ENCODE data around the gene NAA80. TPM values are rescaled to one million over a fixed set of nuclear protein-coding genes. Genes with fewer than 3 reads are reported as not detected.

The NAA80 gene
- total RNA-seq, 1 donor from 2014 or later: 38.8 TPM

GRCh38 chr3:50261505-50261904, 37.7 kb downstream of the NAA80 start:
- peak overlapping the region; percentile 97 to 99 for H3K27ac ChIP-seq
- peaks cover 23 to 25% of the 10 kb centered on the region in 2 donors for H3K36me3 ChIP-seq
- no peak for TF ChIP-seq CTCF (IDR thresholded peaks at IDR 0.05)
- H3K4me3 ChIP-seq: peak overlapping the region in 1 of 2 donors; percentile 70
- H3K9me3 ChIP-seq: no peaks in the 10 kb centered on the region
- DNase-seq (ENCODE audit: low spot score in 2 of 2): no peak
- intact Hi-C loops (cut with DNase I): loop anchor here (2.0 kb wide), 1 partner anchor 67 kb away; the partner anchor contains the start of gene TUSC2
- H3K27me3 ChIP-seq: no peaks in the 10 kb centered on the region
- H3K4me1 ChIP-seq: peaks cover 28 to 45% of the 10 kb centered on the region in 2 donors

- peaks cover 28 to 30% of the 10 kb centered on the region in 2 donors for H3K36me3 ChIP-seq
- H3K27ac ChIP-seq: peak overlapping the region; percentile 97 to 99
- DNase-seq (ENCODE audit: low spot score in 2 of 2): no peak
- peaks cover 23 to 40% of the 10 kb centered on the region in 2 donors for H3K4me1 ChIP-seq
- no peaks in the 10 kb centered on the region for H3K27me3 ChIP-seq
- intact Hi-C loops (cut with DNase I): loop anchor here (1.0 to 2.0 kb wide), 2 partner anchors 12 to 68 kb away; partner anchors contain the start of gene TUSC2
- TF ChIP-seq CTCF (IDR thresholded peaks at IDR 0.05): no peak
- H3K9me3 ChIP-seq: no peaks in the 10 kb centered on the region
- peak overlapping the region; percentile 55 to 70 for H3K4me3 ChIP-seq
Observed at GRCh38 chr3:50260942-50261441, 38.2 kb downstream of the NAA80 start.

- peak overlapping the region; percentile 97 to 99 for H3K27ac ChIP-seq
- DNase-seq (ENCODE audit: low spot score in 2 of 2): peak; percentile 72 to 96
- intact Hi-C loops (cut with DNase I): loop anchor here (1.0 to 2.0 kb wide), 2 partner anchors 13 to 69 kb away; partner anchors contain the start of gene TUSC2
- H3K4me3 ChIP-seq: peak overlapping the region; percentile 55 to 70
- no peaks in the 10 kb centered on the region for H3K27me3 ChIP-seq
- peaks cover 33 to 37% of the 10 kb centered on the region in 2 donors for H3K36me3 ChIP-seq
- peak; percentile 96 to 100 (median 99) for TF ChIP-seq CTCF (IDR thresholded peaks at IDR 0.05)
- H3K4me1 ChIP-seq: peaks cover 19 to 36% of the 10 kb centered on the region in 2 donors
- H3K9me3 ChIP-seq: no peaks in the 10 kb centered on the region
Observed at GRCh38 chr3:50260027-50260941, 38.9 kb downstream of the NAA80 start.

GRCh38 chr3:50259432-50260026, 39.7 kb downstream of the NAA80 start:
- no peak for DNase-seq (ENCODE audit: low spot score in 2 of 2)
- peak overlapping the region; percentile 97 to 99 for H3K27ac ChIP-seq
- intact Hi-C loops (cut with DNase I): loop anchor here (1.0 to 2.0 kb wide), 2 partner anchors 14 to 69 kb away; partner anchors contain the start of gene TUSC2
- TF ChIP-seq CTCF (IDR thresholded peaks at IDR 0.05): no peak
- no peaks in the 10 kb centered on the region for H3K9me3 ChIP-seq
- peak overlapping the region in 1 of 2 donors; percentile 70 for H3K4me3 ChIP-seq
- H3K36me3 ChIP-seq: peaks cover 36 to 40% of the 10 kb centered on the region in 2 donors
- H3K27me3 ChIP-seq: no peaks in the 10 kb centered on the region
- peaks cover 18 to 39% of the 10 kb centered on the region in 2 donors for H3K4me1 ChIP-seq

- no peak for TF ChIP-seq CTCF (IDR thresholded peaks at IDR 0.05)
- no peak for DNase-seq (ENCODE audit: low spot score in 2 of 2)
- peak overlapping the region; percentile 97 to 99 for H3K27ac ChIP-seq
Observed at GRCh38 chr3:50258979-50259378, 40.2 kb downstream of the NAA80 start.

More at GRCh38 chr3:50258979-50259378, 40.2 kb downstream of the NAA80 start:
- Histone ChIP-seq H3K4me1 (peaks cover 18 to 40% of the 10 kb centered on the region in 2 donors), H3K27me3 (no peaks in the 10 kb centered on the region), H3K9me3 (no peaks in the 10 kb centered on the region), H3K36me3 (peaks cover 40% of the 10 kb centered on the region in 2 donors), H3K4me3 (no peak overlapping the region)
- intact Hi-C loops (cut with DNase I): no loop called here
